Right kidney (tissue), 1 donor: Measurements from ENCODE around the gene FHL5.
A peak's percentile ranks its signal among the peaks of the same experiment; 100 is the strongest.
"Not testable (repeated sequence)": the region's sequence is repeated elsewhere in the genome, so short reads cannot be mapped to it uniquely, and the experiment has no call there.

Experiments used
- DNase-seq: peaks from one replicate; pipeline ENCODE4 v3.0.0-alpha.2; 2016

The FHL5 gene

GRCh38 chr6:96611342-96611991 lies 48.5 kb downstream of the FHL5 start:
- DNase-seq: no peak

DNA sequence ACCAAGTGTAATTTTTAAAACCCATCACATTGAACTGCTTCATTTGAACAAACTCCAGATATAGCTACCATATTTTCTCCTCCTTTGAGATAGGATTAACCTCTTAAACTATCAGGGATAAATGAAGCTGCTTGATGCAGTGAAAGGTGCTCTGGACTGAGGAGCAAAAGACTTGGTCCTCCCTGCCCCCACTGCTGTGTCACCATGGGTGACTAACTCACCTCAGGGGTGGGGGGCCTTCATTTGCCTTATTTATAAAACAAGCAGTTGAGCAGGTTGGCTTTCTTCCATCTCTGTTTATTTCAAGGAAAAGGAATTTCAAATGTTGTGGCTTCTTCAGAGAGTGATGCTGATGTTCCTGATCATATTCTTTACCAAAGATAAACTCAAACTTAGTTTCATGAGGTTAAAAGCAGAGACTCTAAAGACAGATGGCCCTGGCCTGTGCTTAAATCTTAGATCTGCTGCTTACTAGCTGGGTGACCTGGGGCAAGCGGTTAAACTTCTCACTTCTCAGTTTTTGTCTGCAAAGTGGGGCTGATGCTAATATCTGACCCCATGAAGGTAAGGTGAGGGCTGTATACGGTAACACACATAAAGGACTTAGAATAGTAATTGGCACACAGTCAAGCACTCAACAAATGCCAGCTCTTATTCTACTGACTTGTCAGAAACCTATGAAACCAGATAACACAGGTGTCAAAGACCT lies 50.5 kb downstream of the FHL5 start:
- no peak for DNase-seq

- no peak for DNase-seq
Observed at GRCh38 chr6:96620851-96621250, 57.9 kb downstream of the FHL5 start.

DNA sequence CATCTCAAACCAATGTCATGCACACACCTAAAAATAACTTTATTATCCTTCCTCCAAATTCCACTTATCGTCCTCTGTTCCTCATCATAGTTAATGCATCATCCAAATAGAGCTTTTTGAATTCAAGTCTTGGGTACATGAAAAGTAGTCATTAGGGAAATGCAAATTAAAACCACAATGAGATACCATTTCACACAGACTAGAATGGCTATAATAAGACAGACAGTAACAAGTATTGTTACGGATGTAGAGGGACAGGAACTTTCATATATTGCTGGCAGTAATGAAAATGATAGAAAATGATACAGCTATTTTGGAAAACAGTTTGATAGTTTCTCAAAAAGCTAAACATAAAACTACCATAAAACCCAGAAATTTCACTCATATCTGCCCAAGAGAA lies 59.1 kb downstream of the FHL5 start:
- no peak for DNase-seq

DNA sequence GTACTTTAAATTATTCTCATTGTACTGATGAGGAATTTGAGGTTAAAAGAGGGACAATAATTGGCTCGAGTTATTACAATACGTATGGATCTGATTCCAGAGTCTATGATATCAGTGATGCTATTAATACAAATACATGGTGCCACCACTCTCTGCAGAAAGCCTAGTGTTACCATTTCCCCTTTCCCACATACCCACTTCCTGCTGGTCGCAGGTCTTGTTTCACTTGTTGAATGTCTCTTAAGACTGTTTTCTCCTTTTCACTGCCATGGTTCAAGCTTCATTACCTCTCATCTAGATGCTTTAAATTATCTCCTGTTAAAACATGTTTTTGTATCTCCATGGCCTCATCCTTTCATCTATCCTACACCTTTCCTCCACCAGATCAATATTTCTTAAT lies 62.0 kb downstream of the FHL5 start:
- DNase-seq: no peak

- DNase-seq: peak; percentile 10
Observed at GRCh38 chr6:96626759-96627364, 63.9 kb downstream of the FHL5 start.

GRCh38 chr6:96631248-96631647 lies 68.3 kb downstream of the FHL5 start:
- no peak for DNase-seq

DNA sequence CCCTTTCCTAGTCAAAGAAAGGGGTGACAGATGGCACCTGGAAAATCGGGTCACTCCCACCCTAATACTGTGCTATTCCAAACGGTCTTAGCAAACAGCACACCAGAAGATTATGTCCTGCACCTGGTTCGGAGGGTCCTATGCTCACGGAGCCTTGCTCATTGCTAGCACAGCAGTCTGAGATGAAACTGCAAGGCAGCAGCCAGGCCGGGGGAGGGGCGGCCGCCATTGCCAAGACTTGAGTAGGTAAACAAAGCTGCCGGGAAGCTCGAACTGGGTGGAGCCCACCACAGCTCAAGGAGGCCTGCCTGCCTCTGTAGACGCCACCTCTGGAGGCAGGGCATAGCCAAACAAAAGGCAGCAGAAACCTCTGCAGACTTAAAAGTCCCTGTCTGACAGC lies 75.1 kb downstream of the FHL5 start:
- DNase-seq: not testable (repeated sequence)

DNA sequence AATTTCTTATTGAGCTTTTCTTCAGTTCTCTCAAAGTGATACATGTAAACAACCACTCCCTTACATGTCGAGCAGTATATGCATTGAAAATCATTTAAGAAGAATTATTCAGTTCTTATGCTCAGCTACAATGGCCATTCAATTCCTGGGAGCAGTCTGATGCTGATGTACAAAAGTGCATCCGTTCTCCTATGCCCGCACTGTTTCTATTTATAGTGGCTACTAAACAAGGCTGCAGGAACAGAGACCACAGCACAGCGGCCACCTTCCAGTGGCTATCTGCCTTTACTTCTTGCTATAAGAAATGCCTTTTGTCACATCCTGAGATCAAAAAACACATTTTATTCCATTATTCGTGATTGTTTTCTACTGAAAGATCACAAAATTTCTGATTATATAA lies 82.2 kb downstream of the FHL5 start:
- DNase-seq: no peak

- no peak for DNase-seq
Observed at GRCh38 chr6:96649926-96650325, 87.0 kb downstream of the FHL5 start.

GRCh38 chr6:96651816-96652215 lies 88.9 kb downstream of the FHL5 start:
- no peak for DNase-seq

DNA sequence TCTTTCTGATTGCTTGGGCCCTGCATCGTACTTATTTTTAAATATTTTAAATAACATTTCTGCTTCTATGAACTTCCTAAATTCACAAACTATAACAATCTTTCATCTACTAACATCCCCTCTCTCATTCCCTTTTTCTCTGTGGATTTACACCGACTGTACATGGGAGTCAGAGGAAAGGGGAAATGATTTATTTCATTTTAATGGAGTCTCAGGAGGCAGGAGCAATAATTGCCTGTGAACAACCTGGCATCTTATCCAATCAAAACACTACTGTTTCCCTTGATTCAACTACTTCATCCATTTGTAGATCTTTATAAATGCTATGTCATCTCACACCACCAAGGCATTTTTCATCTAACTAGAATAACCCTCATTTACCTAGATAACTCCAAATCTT lies 89.6 kb downstream of the FHL5 start:
- no peak for DNase-seq

GRCh38 chr6:96653181-96653580 lies 90.3 kb downstream of the FHL5 start:
- no peak for DNase-seq

DNA sequence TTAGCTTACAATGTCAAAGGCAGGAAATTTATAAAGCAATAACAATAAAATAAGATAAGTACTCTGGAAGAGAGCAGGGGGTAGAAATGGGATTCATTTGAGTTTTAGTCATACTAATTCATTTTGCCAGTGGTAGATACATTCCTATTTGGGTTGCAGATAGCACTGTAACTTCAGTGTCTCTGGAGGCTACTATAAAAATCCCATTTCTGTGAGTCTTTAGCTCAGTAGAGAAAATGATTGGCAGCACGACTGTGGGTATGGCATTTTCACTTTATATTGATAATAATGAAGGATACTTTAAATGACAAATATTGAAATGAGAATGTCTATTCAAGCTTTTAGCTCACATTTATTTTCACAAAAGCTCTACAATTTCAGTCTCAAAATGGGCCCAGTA lies 93.6 kb downstream of the FHL5 start:
- no peak for DNase-seq

- no peak for DNase-seq
Observed at GRCh38 chr6:96657344-96657743, 94.4 kb downstream of the FHL5 start.

DNA sequence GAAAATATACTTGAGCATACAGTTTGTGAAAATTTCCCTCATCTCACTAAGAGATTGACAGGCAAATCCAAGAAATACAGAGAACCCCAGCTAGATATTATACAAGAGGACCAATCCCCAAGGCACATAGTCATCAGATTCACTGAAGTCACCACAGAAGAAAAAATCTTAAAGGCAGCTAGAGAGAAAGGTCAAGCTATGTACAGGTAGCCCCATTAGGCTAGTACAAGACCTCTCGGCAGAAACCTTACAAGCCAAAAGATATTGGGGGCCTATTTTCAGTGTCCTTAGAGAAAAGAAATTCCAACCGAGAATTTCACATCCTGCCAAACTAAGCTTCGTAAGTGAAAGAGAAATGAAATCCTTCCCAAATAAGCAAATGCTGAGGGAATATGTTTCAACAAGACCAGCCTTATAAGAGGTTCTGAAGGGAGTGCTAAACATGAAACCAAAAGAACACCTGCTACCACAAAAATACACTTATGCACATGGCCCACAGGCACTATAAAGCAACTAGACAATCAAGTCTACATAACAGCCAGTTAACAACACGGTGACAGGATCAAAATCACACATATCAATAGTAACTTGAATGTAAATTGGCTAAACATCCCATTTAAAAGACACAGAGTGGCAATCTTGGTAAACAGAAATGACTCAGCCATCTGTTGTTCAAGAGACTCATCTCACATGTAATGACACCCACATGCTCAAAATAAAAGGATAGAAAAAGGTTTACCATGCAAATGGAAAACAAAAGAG lies 96.3 kb downstream of the FHL5 start:
- no peak for DNase-seq
